Measurements from ENCODE around the gene PSMD1. TPM values are rescaled to one million over a fixed set of nuclear protein-coding genes. Genes with fewer than 3 reads are reported as not detected.
"Not testable (repeated sequence)": the region's sequence is repeated elsewhere in the genome, so short reads cannot be mapped to it uniquely, and the experiment has no call there.

PSMD1 gene
- total RNA-seq, 4 donors from 2014 or later: 47.3 to 55.2 (median 52.3) TPM

DNA sequence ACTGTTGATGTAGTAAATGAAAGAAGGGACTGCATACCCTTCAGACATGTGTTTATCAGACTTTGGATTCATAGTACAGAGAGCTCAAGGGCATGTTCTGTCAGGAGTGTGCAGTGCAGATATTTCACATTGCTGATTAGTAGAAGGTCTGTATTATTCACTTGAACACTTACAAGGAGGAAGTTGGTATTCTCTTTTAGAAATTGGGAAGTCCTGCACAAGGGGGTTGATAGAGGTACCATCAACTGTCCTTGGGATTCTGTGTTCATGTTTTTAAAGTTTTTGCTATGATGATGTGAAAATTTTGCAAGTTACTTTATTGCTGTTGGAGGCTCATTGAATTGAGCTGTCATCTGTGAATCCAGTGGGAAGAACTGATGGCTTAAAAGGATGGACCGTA, 6.7 kb downstream of the PSMD1 start:
- Histone ChIP-seq H3K27me3 (no peaks in the 10 kb centered on the region), H3K4me3 (no peak overlapping the region), H3K9me3 (no peaks in the 10 kb centered on the region), H3K4me1 (peaks cover 15 to 23% (median 20%) of the 10 kb centered on the region in 4 donors), H3K27ac (replicated peaks in 1 of 4) (no peak overlapping the region), H3K36me3 (peaks cover 26 to 71% (median 60%) of the 10 kb centered on the region in 4 donors)
- intact Hi-C loops (cut with DNase I): no loop called here
- DNase-seq (ENCODE audit: extremely low spot score): no peak
- 95% methylated on average over 1 of the region's 1 CpG for WGBS
- TF ChIP-seq, protein P1, sequence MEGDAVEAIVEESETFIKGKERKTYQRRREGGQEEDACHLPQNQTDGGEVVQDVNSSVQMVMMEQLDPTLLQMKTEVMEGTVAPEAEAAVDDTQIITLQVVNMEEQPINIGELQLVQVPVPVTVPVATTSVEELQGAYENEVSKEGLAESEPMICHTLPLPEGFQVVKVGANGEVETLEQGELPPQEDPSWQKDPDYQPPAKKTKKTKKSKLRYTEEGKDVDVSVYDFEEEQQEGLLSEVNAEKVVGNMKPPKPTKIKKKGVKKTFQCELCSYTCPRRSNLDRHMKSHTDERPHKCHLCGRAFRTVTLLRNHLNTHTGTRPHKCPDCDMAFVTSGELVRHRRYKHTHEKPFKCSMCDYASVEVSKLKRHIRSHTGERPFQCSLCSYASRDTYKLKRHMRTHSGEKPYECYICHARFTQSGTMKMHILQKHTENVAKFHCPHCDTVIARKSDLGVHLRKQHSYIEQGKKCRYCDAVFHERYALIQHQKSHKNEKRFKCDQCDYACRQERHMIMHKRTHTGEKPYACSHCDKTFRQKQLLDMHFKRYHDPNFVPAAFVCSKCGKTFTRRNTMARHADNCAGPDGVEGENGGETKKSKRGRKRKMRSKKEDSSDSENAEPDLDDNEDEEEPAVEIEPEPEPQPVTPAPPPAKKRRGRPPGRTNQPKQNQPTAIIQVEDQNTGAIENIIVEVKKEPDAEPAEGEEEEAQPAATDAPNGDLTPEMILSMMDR (IDR thresholded peaks at IDR 0.05): no peak
- no peak for TF ChIP-seq EP300 (IDR thresholded peaks at IDR 0.05)
- TF ChIP-seq POLR2AphosphoS5 (IDR thresholded peaks at IDR 0.05): no peak
- no peak for TF ChIP-seq POLR2A (IDR thresholded peaks at IDR 0.05; ENCODE audit: low read depth)

DNA sequence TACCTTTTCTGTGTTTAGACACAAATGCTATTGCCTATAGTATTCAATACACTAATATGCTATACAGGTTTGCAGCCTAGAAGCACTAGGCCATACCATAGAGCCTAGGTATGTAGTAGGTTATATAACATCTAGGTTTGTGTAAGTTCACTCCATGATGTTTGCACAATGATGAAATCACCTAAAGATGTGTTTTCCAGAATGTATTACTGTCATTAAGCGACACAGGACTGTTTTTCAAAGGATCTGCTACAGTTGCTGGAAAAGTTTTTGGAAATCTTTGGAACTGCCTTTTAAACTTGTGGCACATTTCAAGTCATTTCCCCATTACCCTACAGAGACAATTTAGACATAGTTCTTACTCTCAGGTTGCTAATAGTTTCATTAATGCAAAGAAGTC, 9.3 kb downstream of the PSMD1 start:
- no peak for TF ChIP-seq POLR2A (IDR thresholded peaks at IDR 0.05; ENCODE audit: low read depth)
- TF ChIP-seq, protein P1 (IDR thresholded peaks at IDR 0.05): no peak
- no peak for TF ChIP-seq EP300 (IDR thresholded peaks at IDR 0.05)
- Histone ChIP-seq H3K4me3 (no peak overlapping the region), H3K27ac (replicated peaks in 1 of 4) (no peak overlapping the region), H3K9me3 (no peaks in the 10 kb centered on the region), H3K4me1 (no peaks in the 10 kb centered on the region), H3K27me3 (no peaks in the 10 kb centered on the region), H3K36me3 (peaks cover 32 to 97% (median 83%) of the 10 kb centered on the region in 4 donors)
- DNase-seq (ENCODE audit: extremely low spot score): no peak
- intact Hi-C loops (cut with DNase I): no loop called here
- WGBS: 100% methylated on average over 1 of the region's 1 CpG

DNA sequence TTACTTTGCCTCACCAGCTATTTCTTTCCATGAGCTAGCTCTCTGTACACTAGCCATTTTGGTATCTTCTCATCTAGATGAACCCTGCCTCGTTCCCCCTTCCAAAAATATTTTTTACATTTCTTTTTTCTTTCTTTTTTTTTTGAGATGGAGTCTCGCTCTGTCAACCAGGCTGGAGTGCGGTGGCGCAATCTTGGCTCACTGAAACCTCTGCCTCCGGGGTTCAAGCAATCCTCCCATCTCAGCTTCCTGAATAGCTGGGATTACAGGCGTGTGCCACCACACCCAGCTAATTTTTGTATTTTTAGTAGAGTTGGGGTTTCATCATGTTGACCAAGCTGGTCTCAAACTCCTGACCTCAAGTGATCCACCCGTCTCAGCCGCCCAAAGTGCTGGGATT, 10.9 kb downstream of the PSMD1 start:
- H3K27ac ChIP-seq (replicated peaks in 1 of 4); H3K4me1 ChIP-seq; DNase-seq (ENCODE audit: extremely low spot score); H3K4me3 ChIP-seq; H3K27me3 ChIP-seq; intact Hi-C loops (cut with DNase I); H3K9me3 ChIP-seq: not testable (repeated sequence)
- peaks cover 32 to 97% (median 90%) of the 10 kb centered on the region in 4 donors for H3K36me3 ChIP-seq
- WGBS: 79% methylated on average over 8 of the region's 8 CpGs

DNA sequence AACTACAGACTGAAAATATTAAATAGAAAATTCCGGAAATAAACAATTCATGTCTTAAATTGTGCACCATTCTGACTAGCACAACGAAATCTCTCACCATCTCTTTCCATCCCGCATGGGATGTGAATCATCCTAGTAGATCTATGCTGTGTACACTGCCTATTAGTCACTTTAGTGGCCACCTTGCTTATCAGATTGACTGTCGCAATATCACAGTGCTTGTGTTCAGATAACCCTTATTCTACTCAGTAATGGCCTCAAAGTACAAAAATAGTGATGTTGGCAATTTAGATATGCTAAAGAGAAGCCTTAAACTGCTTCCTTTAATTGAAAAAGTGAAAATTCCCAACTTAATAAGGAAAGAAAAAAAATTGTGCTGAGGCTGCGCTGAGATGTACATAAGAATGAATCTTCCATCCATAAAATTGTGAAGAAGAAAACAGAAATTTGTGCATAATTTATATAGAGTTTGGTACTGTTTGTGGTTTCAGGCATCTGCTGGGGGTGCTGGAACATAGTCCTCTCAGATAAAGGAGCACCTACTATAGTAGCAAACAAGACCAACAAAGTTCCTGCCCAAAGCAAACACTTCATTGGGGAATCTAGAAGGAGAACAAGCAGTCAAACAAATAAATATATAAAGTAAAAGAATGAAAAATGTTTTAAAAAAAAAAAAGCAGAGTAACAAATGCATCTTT, 12.0 kb downstream of the PSMD1 start:
- intact Hi-C loops (cut with DNase I): no loop called here
- 90% methylated on average over 5 of the region's 5 CpGs for WGBS
- H3K27me3 ChIP-seq: no peaks in the 10 kb centered on the region
- no peak overlapping the region for H3K27ac ChIP-seq (replicated peaks in 1 of 4)
- peaks cover 33 to 97% (median 89%) of the 10 kb centered on the region in 4 donors for H3K36me3 ChIP-seq
- no peaks in the 10 kb centered on the region for H3K9me3 ChIP-seq
- DNase-seq (ENCODE audit: extremely low spot score): no peak
- TF ChIP-seq EP300 (IDR thresholded peaks at IDR 0.05) (no peak), POLR2AphosphoS5 (IDR thresholded peaks at IDR 0.05) (no peak), POLR2A (IDR thresholded peaks at IDR 0.05; ENCODE audit: low read depth) (no peak)
- TF ChIP-seq, protein P1 (IDR thresholded peaks at IDR 0.05): no peak
- no peaks in the 10 kb centered on the region for H3K4me1 ChIP-seq
- H3K4me3 ChIP-seq: no peak overlapping the region

DNA sequence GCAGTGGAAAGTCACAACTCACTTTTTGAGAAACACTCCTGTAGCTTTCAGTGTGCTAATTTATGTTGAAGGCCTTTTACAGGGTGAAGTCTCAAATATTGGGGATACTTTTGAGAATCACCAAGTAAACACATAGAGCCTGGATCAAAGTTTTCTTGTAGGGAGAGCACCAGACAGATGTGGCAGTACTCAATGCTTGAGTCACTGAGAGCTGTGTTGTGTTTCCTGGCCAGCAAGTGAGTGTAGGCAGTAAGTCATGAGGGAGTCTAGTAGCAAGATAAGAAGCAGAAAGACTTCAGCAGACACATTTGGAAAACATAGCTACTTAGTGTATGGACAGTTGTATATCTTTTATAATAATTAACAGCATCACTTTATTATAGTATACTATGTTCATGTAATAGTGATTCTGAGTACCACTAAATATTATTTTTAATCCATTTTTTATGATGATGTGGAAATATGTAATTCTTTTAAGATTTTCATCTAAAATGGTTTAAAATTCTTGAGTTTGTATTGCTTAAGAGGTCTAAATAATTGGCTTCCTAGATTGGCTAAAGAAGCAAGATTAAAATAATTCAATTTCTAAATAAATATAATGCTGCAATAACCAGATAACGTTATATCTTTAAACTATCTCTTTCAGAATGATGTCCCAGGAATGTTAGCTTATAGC, 12.8 kb downstream of the PSMD1 start:
- 82% methylated on average over 1 of the region's 1 CpG for WGBS
- TF ChIP-seq, protein P1 (IDR thresholded peaks at IDR 0.05): no peak
- TF ChIP-seq POLR2A (IDR thresholded peaks at IDR 0.05; ENCODE audit: low read depth) (no peak), EP300 (IDR thresholded peaks at IDR 0.05) (no peak), POLR2AphosphoS5 (IDR thresholded peaks at IDR 0.05) (no peak)
- Histone ChIP-seq H3K9me3 (no peaks in the 10 kb centered on the region), H3K27me3 (no peaks in the 10 kb centered on the region), H3K36me3 (peaks cover 29 to 97% (median 84%) of the 10 kb centered on the region in 4 donors), H3K4me3 (no peak overlapping the region), H3K27ac (replicated peaks in 1 of 4) (no peak overlapping the region), H3K4me1 (no peaks in the 10 kb centered on the region)
- no peak for DNase-seq (ENCODE audit: extremely low spot score)
- intact Hi-C loops (cut with DNase I): no loop called here

All from esophagus muscularis mucosa (tissue), 4 donors.